ENCODE data around the gene UBE2F.

- TF ChIP-seq POLR2A (conservative IDR thresholded peaks at IDR 0.05) (no peak), JUND (IDR thresholded peaks at IDR 0.05; ENCODE audit: borderline replicate concordance, low read depth, low read length) (no peak), JUND (tag; IDR thresholded peaks at IDR 0.05; ENCODE audit: borderline replicate concordance, low read depth, low read length) (no peak), EP300 (IDR thresholded peaks at IDR 0.05; ENCODE audit: low read length) (no peak), TCF7 (IDR thresholded peaks at IDR 0.05; ENCODE audit: borderline replicate concordance) (no peak), POLR2AphosphoS5 (IDR thresholded peaks at IDR 0.05; ENCODE audit: control insufficient read depth, insufficient read depth, low read depth, low read length) (no peak), STAT5B (CRISPR knock-in tag; IDR thresholded peaks at IDR 0.05) (no peak), TSHZ1 (CRISPR knock-in tag; IDR thresholded peaks at IDR 0.05) (no peak), SMAD4 (CRISPR knock-in tag; conservative IDR thresholded peaks at IDR 0.05) (no peak), CEBPB (tag; IDR thresholded peaks at IDR 0.05) (no peak)
- TF ChIP-seq, protein P1, sequence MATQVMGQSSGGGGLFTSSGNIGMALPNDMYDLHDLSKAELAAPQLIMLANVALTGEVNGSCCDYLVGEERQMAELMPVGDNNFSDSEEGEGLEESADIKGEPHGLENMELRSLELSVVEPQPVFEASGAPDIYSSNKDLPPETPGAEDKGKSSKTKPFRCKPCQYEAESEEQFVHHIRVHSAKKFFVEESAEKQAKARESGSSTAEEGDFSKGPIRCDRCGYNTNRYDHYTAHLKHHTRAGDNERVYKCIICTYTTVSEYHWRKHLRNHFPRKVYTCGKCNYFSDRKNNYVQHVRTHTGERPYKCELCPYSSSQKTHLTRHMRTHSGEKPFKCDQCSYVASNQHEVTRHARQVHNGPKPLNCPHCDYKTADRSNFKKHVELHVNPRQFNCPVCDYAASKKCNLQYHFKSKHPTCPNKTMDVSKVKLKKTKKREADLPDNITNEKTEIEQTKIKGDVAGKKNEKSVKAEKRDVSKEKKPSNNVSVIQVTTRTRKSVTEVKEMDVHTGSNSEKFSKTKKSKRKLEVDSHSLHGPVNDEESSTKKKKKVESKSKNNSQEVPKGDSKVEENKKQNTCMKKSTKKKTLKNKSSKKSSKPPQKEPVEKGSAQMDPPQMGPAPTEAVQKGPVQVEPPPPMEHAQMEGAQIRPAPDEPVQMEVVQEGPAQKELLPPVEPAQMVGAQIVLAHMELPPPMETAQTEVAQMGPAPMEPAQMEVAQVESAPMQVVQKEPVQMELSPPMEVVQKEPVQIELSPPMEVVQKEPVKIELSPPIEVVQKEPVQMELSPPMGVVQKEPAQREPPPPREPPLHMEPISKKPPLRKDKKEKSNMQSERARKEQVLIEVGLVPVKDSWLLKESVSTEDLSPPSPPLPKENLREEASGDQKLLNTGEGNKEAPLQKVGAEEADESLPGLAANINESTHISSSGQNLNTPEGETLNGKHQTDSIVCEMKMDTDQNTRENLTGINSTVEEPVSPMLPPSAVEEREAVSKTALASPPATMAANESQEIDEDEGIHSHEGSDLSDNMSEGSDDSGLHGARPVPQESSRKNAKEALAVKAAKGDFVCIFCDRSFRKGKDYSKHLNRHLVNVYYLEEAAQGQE (IDR thresholded peaks at IDR 0.05; ENCODE audit: borderline replicate concordance): no peak
- TF ChIP-seq, protein P1 (CRISPR knock-in tag; IDR thresholded peaks at IDR 0.05; ENCODE audit: low read depth): no peak
- TF ChIP-seq, protein P2, sequence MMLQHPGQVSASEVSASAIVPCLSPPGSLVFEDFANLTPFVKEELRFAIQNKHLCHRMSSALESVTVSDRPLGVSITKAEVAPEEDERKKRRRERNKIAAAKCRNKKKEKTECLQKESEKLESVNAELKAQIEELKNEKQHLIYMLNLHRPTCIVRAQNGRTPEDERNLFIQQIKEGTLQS (IDR thresholded peaks at IDR 0.05): no peak
- TF ChIP-seq, protein P2 (CRISPR knock-in tag; conservative IDR thresholded peaks at IDR 0.05): no peak
Measured at GRCh38 chr2:238004077-238004830, 37.4 kb downstream of the UBE2F start.

Data from K562 (cell line).